ENCODE measurements around the gene IPMK. TPM values are rescaled to one million over a fixed set of nuclear protein-coding genes. Genes with fewer than 3 reads are reported as not detected.
"Not testable (repeated sequence)": the region's sequence is repeated elsewhere in the genome, so short reads cannot be mapped to it uniquely, and the experiment has no call there.

IPMK gene
- total and polyA plus RNA-seq, 3 experiments from 2014 or later: 1.6 to 7.6 (median 7.0) TPM

DNA sequence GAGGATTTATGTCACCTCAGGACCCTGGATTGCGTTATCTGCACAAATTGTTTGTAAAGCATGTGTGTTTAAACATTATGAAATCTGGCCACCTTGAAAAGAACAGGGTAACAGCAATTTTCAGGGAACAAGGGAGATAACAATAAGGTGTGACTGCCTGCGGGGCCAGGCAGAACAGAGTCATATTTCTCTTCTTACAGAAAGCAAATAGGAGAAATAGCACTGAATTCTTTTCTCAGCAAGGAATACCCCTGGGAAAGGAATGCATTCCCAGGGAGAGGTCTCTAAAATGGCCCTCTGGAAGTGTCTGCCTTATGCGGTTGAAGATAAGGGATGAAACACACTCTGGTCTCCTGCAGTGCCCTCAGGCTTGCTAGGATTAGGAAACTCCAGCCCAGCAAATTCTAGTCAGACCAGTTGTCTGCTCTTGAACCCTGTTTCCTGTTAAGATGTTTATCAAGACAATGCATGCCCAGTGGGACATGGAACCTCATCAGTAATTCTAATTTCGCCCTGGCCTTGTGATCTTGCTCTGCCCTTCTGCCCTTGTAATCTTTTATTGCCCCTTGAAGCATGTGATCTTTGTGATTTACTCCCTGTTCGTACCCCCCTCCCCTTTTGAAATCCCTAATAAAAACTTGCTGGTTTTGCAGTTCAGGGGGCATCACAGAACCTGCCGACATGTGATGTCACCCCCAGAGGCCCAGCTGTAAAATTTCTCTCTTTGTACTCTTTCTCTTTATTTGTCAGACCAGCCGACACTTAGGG is 11.5 kb downstream of the IPMK start:
- POLR2A ChIA-PET; DNase-seq; H3K27me3 ChIP-seq (ENCODE audit: insufficient read depth, low read length, poor library complexity, severe bottlenecking); H3K9me3 ChIP-seq (ENCODE audit: low read length); H3K27ac ChIP-seq (ENCODE audit: low read depth, low read length); H3K4me3 ChIP-seq (ENCODE audit: low read length); H3K4me3 Mint-ChIP-seq; H3K36me3 ChIP-seq (ENCODE audit: insufficient read depth, low read length); CTCF ChIA-PET; H3K4me1 ChIP-seq (ENCODE audit: insufficient read depth, low read length); H3K27me3 Mint-ChIP-seq; H3K9me3 Mint-ChIP-seq: not testable (repeated sequence)
- Mint-ChIP-seq H3K4me1 (peaks cover 15 to 44% (median 38%) of the 10 kb centered on the region in 3 donors), H3K27ac (peak overlapping the region in 1 of 8 donors; percentile 60), H3K36me3 (peaks cover 3 to 19% (median 8%) of the 10 kb centered on the region in 3 donors)

GRCh38 chr10:58254644-58255043 is 13.1 kb downstream of the IPMK start:
- Mint-ChIP-seq H3K27me3 (no peaks in the 10 kb centered on the region), H3K36me3 (peaks cover 3 to 19% (median 8%) of the 10 kb centered on the region in 3 donors), H3K27ac (no peak overlapping the region), H3K4me1 (peaks cover 15 to 38% (median 31%) of the 10 kb centered on the region in 3 donors), H3K4me3 (no peak overlapping the region), H3K9me3 (peaks cover 0 to 8% (median 4%) of the 10 kb centered on the region in 5 donors)
- Histone ChIP-seq H3K36me3 (ENCODE audit: insufficient read depth, low read length) (no peaks in the 10 kb centered on the region), H3K27me3 (ENCODE audit: insufficient read depth, low read length, poor library complexity, severe bottlenecking) (no peaks in the 10 kb centered on the region), H3K27ac (ENCODE audit: low read depth, low read length) (no peak overlapping the region), H3K4me1 (ENCODE audit: insufficient read depth, low read length) (no peaks in the 10 kb centered on the region), H3K9me3 (ENCODE audit: low read length) (no peaks in the 10 kb centered on the region), H3K4me3 (ENCODE audit: low read length) (no peak overlapping the region)
- POLR2A ChIA-PET: no interaction called here
- CTCF ChIA-PET: no interaction called here
- no peak for DNase-seq

DNA sequence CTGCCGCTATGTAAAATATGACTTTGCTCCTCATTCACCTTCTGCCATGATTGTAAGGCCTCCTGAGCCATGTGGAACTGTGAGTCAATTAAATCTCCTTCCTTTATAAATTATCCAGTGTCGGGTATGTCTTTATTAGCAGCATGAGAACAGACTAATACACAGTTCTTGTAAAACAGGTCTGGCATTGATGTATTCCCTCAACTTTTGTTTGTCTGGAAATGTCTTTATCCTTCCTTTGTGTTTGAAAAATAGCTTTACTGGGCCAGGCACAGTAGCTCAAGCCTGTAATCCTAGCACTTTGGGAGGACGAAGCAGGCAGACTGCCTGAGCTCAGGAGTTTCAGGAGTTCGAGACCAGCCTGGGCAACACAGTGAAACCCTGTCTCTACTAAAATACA is 14.5 kb downstream of the IPMK start:
- Mint-ChIP-seq H3K9me3 (peaks cover 0 to 10% (median 4%) of the 10 kb centered on the region in 5 donors), H3K27me3 (no peaks in the 10 kb centered on the region), H3K4me3 (no peak overlapping the region), H3K4me1 (peaks cover 15 to 35% (median 25%) of the 10 kb centered on the region in 3 donors), H3K27ac (no peak overlapping the region), H3K36me3 (peaks cover 3 to 24% (median 8%) of the 10 kb centered on the region in 3 donors)
- Histone ChIP-seq H3K9me3 (ENCODE audit: low read length) (no peaks in the 10 kb centered on the region), H3K27me3 (ENCODE audit: insufficient read depth, low read length, poor library complexity, severe bottlenecking) (no peaks in the 10 kb centered on the region), H3K4me1 (ENCODE audit: insufficient read depth, low read length) (no peaks in the 10 kb centered on the region), H3K27ac (ENCODE audit: low read depth, low read length) (no peak overlapping the region), H3K4me3 (ENCODE audit: low read length) (no peak overlapping the region), H3K36me3 (ENCODE audit: insufficient read depth, low read length) (no peaks in the 10 kb centered on the region)
- CTCF ChIA-PET: interaction anchor here (0.9 kb wide), 1 partner anchor 20 kb away, joined by 3 read pairs; no protein-coding TSS in a partner anchor
- no peak for DNase-seq
- POLR2A ChIA-PET: no interaction called here

GRCh38 chr10:58244666-58245065 is 23.0 kb downstream of the IPMK start:
- H3K9me3 ChIP-seq (ENCODE audit: low read length); H3K36me3 ChIP-seq (ENCODE audit: insufficient read depth, low read length); H3K27ac ChIP-seq (ENCODE audit: low read depth, low read length); H3K27me3 Mint-ChIP-seq; DNase-seq; H3K4me3 Mint-ChIP-seq; H3K27ac Mint-ChIP-seq; CTCF ChIA-PET; H3K4me3 ChIP-seq (ENCODE audit: low read length); POLR2A ChIA-PET; H3K4me1 ChIP-seq (ENCODE audit: insufficient read depth, low read length); H3K27me3 ChIP-seq (ENCODE audit: insufficient read depth, low read length, poor library complexity, severe bottlenecking): not testable (repeated sequence)
- Mint-ChIP-seq H3K36me3 (peaks cover 3 to 15% (median 5%) of the 10 kb centered on the region in 3 donors), H3K4me1 (peaks cover 25 to 37% (median 31%) of the 10 kb centered on the region in 3 donors), H3K9me3 (peaks cover 0 to 15% (median 6%) of the 10 kb centered on the region in 5 donors)

DNA sequence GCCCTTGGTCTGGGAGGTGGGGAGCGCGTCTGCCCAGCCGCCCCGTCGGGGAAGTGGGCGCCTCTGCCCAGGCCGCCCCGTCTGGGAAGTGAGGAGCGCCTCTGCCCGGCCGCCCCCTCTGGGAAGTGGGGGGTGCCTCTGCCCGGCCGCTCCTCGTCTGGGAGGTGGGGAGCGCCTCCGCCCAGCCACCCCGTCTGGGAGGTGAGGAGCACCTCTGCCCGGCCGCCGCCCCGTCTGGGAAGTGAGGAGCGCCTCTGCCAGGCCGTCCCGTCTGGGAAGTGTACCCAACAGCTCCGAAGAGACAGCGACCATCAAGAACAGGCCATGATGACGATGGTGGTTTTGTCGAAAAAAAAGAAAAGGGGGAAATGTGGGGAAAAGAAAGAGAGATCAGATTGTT is 23.5 kb downstream of the IPMK start:
- H3K4me1 ChIP-seq (ENCODE audit: insufficient read depth, low read length); H3K27me3 ChIP-seq (ENCODE audit: insufficient read depth, low read length, poor library complexity, severe bottlenecking); H3K27ac Mint-ChIP-seq; H3K36me3 ChIP-seq (ENCODE audit: insufficient read depth, low read length); H3K27me3 Mint-ChIP-seq; CTCF ChIA-PET; H3K4me3 ChIP-seq (ENCODE audit: low read length); H3K27ac ChIP-seq (ENCODE audit: low read depth, low read length); DNase-seq; H3K9me3 ChIP-seq (ENCODE audit: low read length); POLR2A ChIA-PET; H3K4me3 Mint-ChIP-seq: not testable (repeated sequence)
- H3K4me1 Mint-ChIP-seq: peaks cover 29 to 41% (median 35%) of the 10 kb centered on the region in 3 donors
- peaks cover 3 to 15% (median 5%) of the 10 kb centered on the region in 3 donors for H3K36me3 Mint-ChIP-seq
- H3K9me3 Mint-ChIP-seq: peaks cover 0 to 15% (median 6%) of the 10 kb centered on the region in 5 donors

- CTCF ChIA-PET; H3K27me3 Mint-ChIP-seq; H3K9me3 ChIP-seq (ENCODE audit: low read length); H3K36me3 ChIP-seq (ENCODE audit: insufficient read depth, low read length); H3K4me3 ChIP-seq (ENCODE audit: low read length); DNase-seq; H3K4me3 Mint-ChIP-seq; H3K4me1 ChIP-seq (ENCODE audit: insufficient read depth, low read length); POLR2A ChIA-PET; H3K27ac Mint-ChIP-seq; H3K27ac ChIP-seq (ENCODE audit: low read depth, low read length); H3K27me3 ChIP-seq (ENCODE audit: insufficient read depth, low read length, poor library complexity, severe bottlenecking): not testable (repeated sequence)
- Mint-ChIP-seq H3K9me3 (peaks cover 0 to 15% (median 5%) of the 10 kb centered on the region in 5 donors), H3K36me3 (peaks cover 3 to 15% (median 5%) of the 10 kb centered on the region in 3 donors), H3K4me1 (peaks cover 31 to 43% (median 38%) of the 10 kb centered on the region in 3 donors)
Observed at GRCh38 chr10:58243801-58244200, 23.9 kb downstream of the IPMK start.

DNA sequence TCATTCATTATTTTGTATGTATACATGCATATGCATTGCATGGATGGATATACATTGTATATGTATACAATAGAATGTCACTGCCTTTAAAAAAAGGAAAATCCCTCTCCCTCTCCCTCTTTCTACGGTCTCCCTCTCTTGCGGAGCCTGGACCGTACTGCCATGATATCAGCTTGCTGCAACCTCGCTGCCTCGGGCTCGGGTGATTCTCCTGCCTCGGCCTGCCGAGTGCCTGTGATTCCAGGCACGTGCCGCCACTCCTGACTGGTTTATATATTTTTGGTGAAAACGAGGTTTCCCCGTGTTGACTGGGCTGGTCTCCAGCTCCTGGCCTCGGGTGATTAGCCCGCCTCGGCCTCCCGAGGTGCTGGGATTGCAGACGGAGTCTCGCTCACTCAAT is 24.4 kb downstream of the IPMK start:
- no peak overlapping the region for H3K27ac Mint-ChIP-seq
- Histone ChIP-seq H3K36me3 (ENCODE audit: insufficient read depth, low read length) (no peaks in the 10 kb centered on the region), H3K9me3 (ENCODE audit: low read length) (no peaks in the 10 kb centered on the region), H3K4me1 (ENCODE audit: insufficient read depth, low read length) (peaks cover 4% of the 10 kb centered on the region), H3K4me3 (ENCODE audit: low read length) (no peak overlapping the region), H3K27ac (ENCODE audit: low read depth, low read length) (no peak overlapping the region), H3K27me3 (ENCODE audit: insufficient read depth, low read length, poor library complexity, severe bottlenecking) (no peaks in the 10 kb centered on the region)
- H3K27me3 Mint-ChIP-seq: no peaks in the 10 kb centered on the region
- ChIA-PET CTCF (no interaction called here), POLR2A (no interaction called here)
- DNase-seq: no peak
- H3K4me3 Mint-ChIP-seq: no peak overlapping the region
- peaks cover 0 to 13% (median 5%) of the 10 kb centered on the region in 5 donors for H3K9me3 Mint-ChIP-seq
- peaks cover 34 to 46% (median 42%) of the 10 kb centered on the region in 3 donors for H3K4me1 Mint-ChIP-seq
- peaks cover 3 to 10% (median 5%) of the 10 kb centered on the region in 3 donors for H3K36me3 Mint-ChIP-seq

GRCh38 chr10:58241346-58241745 is 26.3 kb downstream of the IPMK start:
- no peaks in the 10 kb centered on the region for H3K27me3 Mint-ChIP-seq
- no peak for DNase-seq
- Histone ChIP-seq H3K4me3 (ENCODE audit: low read length) (no peak overlapping the region), H3K4me1 (ENCODE audit: insufficient read depth, low read length) (peaks cover 4% of the 10 kb centered on the region), H3K36me3 (ENCODE audit: insufficient read depth, low read length) (no peaks in the 10 kb centered on the region), H3K9me3 (ENCODE audit: low read length) (no peaks in the 10 kb centered on the region), H3K27me3 (ENCODE audit: insufficient read depth, low read length, poor library complexity, severe bottlenecking) (no peaks in the 10 kb centered on the region), H3K27ac (ENCODE audit: low read depth, low read length) (no peak overlapping the region)
- peak overlapping the region in 2 of 8 donors; percentile 31 to 41 for H3K27ac Mint-ChIP-seq
- H3K9me3 Mint-ChIP-seq: peaks cover 0 to 9% (median 4%) of the 10 kb centered on the region in 5 donors
- POLR2A ChIA-PET: no interaction called here
- H3K4me1 Mint-ChIP-seq: peaks cover 36 to 50% (median 48%) of the 10 kb centered on the region in 3 donors
- CTCF ChIA-PET: no interaction called here
- H3K36me3 Mint-ChIP-seq: peaks cover 10 to 19% (median 19%) of the 10 kb centered on the region in 3 donors
- H3K4me3 Mint-ChIP-seq: no peak overlapping the region

All from CD8-positive, alpha-beta memory T cell (primary cell).